Fibroblast of lung (primary cell): ENCODE data around the gene PHTF2. TPM values are rescaled to one million over a fixed set of nuclear protein-coding genes. Genes with fewer than 3 reads are reported as not detected.

Experiments
- DNase-seq, 2 donors: peaks; one replicate each; pipeline versions ENCODE4 v3.0.0 to v3.0.0-alpha.2; 2010; ENCODE audit warnings: low read depth in 2 of 2
- H2AFZ ChIP-seq: 2 replicates; pipeline ENCODE4 v1.5.1; 2012; ENCODE audit warnings: low read length, control low read depth, inconsistent platforms
- H3K27ac ChIP-seq: 2 replicates; pipeline ENCODE4 v1.5.1; 2011; ENCODE audit warnings: low read length, control low read depth; ENCODE audit not compliant: insufficient read depth
- H3K27me3 ChIP-seq: 2 replicates; pipeline ENCODE4 v1.5.1; 2011; ENCODE audit warnings: mild to moderate bottlenecking, low read length; ENCODE audit not compliant: control insufficient read depth, insufficient read depth
- H3K36me3 ChIP-seq: 2 replicates; pipeline ENCODE4 v1.5.1; 2011; ENCODE audit warnings: low read length; ENCODE audit not compliant: control insufficient read depth, insufficient read depth
- H3K4me1 ChIP-seq: 2 replicates; pipeline ENCODE4 v1.5.1; 2011; ENCODE audit warnings: low read length; ENCODE audit not compliant: control insufficient read depth, insufficient read depth; ENCODE audit errors: extremely low read depth
- H3K4me2 ChIP-seq: 2 replicates; pipeline ENCODE4 v1.5.1; 2011; ENCODE audit warnings: low read length, control low read depth; ENCODE audit not compliant: insufficient read depth; ENCODE audit errors: extremely low read depth
- H3K4me3 ChIP-seq, 4 experiments: fragments of 200-600 bp in 1 of 4; sonication (generic) in 1 of 4; replicated peaks in 1 of 4; 2 replicates each; pipeline ENCODE4 v1.5.1; 2011 to 2016; ENCODE audit warnings: low read length in 4 of 4, low read depth in 3 of 4, mild to moderate bottlenecking in 3 of 4, control low read depth in 2 of 4, inconsistent platforms in 1 of 4, mixed read lengths in 1 of 4; ENCODE audit not compliant: insufficient read depth in 1 of 4; ENCODE audit errors: control extremely low read depth in 1 of 4
- H3K79me2 ChIP-seq: 2 replicates; pipeline ENCODE4 v1.5.1; 2012; ENCODE audit warnings: mild to moderate bottlenecking, low read length, inconsistent platforms; ENCODE audit not compliant: control insufficient read depth, insufficient read depth
- H3K9ac ChIP-seq: 2 replicates; pipeline ENCODE4 v1.5.1; 2011; ENCODE audit warnings: mild to moderate bottlenecking, low read length, control low read depth; ENCODE audit not compliant: insufficient read depth
- H3K9me3 ChIP-seq: 2 replicates; pipeline ENCODE4 v1.5.1; 2012; ENCODE audit warnings: low read depth, low read length; ENCODE audit not compliant: control insufficient read depth, insufficient read depth
- H4K20me1 ChIP-seq: 2 replicates; pipeline ENCODE4 v1.5.1; 2011; ENCODE audit warnings: low read length; ENCODE audit not compliant: control insufficient read depth, insufficient read depth; ENCODE audit errors: extremely low read depth
- EZH2 ChIP-seq: IDR thresholded peaks from 2 replicates; pipeline ENCODE4 v1.5.1; 2012; ENCODE audit warnings: low read length, control low read depth, mild to moderate bottlenecking; ENCODE audit errors: missing control alignments
- polyA plus RNA-seq, 2 donors: library from polyadenylated mRNA; depleted of rRNA in 1 of 2; stranded (reverse) in 1 of 2; unstranded in 1 of 2; fragments of >200 nt; gene quantifications; 2 replicates each; pipeline ENCODE4 v1.2.1, GENCODE V29; 2011 to 2012; ENCODE audit warnings: missing spikeins in 1 of 2
- total RNA-seq: library from RNA; depleted of rRNA; stranded (reverse); fragments of >200 nt; gene quantifications from 2 replicates; pipeline ENCODE4 v1.2.1, GENCODE V29; 2014
- TF ChIP-seq, protein P1 (sequence below), 2 donors: IDR thresholded peaks in 1 of 2; conservative IDR thresholded peaks in 1 of 2; 1 replicate in 1 of 2; 2 replicates in 1 of 2; pipeline ENCODE4 v1.5.1; 2011 to 2012; ENCODE audit warnings: low read length in 2 of 2, control low read depth in 1 of 2, inconsistent platforms in 1 of 2, low read depth in 1 of 2, mild to moderate bottlenecking in 1 of 2

Gene PHTF2
- total and polyA plus RNA-seq, 2 donors (not counting 1 experiment from before 2014, with no cell fraction given): 25.9 to 64.4 TPM

DNA sequence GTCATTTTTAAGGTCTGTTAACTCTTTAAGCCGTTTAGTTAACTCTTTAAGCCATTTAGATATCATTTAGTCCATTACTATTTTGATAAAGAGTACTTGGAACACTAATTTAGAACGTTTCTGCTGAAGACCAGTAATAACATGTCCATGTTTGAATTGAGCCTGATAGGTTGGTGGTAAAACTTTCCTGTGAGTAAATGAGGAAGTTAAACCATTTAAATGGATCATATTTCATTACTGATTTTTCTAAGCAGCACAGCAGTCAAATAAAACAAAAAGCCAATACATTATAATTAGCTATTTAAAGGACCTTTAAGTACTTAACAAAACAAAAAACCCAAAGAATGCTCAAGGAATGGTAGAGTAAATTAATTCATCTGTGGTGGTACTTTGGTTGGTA lies 29.4 kb downstream of the PHTF2 start:
- Histone ChIP-seq H3K79me2 (peaks cover 5% of the 10 kb centered on the region), H3K9me3 (no peaks in the 10 kb centered on the region), H3K4me1 (no peaks in the 10 kb centered on the region), H3K27ac (no peak overlapping the region), H4K20me1 (no peaks in the 10 kb centered on the region), H3K9ac (no peak overlapping the region), H2AFZ (no peak overlapping the region), H3K4me3 (no peak overlapping the region), H3K4me2 (no peak overlapping the region), H3K27me3 (no peaks in the 10 kb centered on the region), H3K36me3 (no peaks in the 10 kb centered on the region)
- DNase-seq: no peak
- TF ChIP-seq, protein P1, sequence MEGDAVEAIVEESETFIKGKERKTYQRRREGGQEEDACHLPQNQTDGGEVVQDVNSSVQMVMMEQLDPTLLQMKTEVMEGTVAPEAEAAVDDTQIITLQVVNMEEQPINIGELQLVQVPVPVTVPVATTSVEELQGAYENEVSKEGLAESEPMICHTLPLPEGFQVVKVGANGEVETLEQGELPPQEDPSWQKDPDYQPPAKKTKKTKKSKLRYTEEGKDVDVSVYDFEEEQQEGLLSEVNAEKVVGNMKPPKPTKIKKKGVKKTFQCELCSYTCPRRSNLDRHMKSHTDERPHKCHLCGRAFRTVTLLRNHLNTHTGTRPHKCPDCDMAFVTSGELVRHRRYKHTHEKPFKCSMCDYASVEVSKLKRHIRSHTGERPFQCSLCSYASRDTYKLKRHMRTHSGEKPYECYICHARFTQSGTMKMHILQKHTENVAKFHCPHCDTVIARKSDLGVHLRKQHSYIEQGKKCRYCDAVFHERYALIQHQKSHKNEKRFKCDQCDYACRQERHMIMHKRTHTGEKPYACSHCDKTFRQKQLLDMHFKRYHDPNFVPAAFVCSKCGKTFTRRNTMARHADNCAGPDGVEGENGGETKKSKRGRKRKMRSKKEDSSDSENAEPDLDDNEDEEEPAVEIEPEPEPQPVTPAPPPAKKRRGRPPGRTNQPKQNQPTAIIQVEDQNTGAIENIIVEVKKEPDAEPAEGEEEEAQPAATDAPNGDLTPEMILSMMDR (conservative IDR thresholded peaks at IDR 0.05 in 1 of 2, IDR thresholded peaks at IDR 0.05 in 1 of 2; ENCODE audit: low read depth in 1 of 2, low read length in 2 of 2): no peak
- TF ChIP-seq EZH2: no peak

- no peak overlapping the region for H3K27ac ChIP-seq
- H3K4me3 ChIP-seq: no peak overlapping the region
- H3K9ac ChIP-seq: no peak overlapping the region
- H2AFZ ChIP-seq: no peak overlapping the region
- TF ChIP-seq EZH2: no peak
- H3K4me1 ChIP-seq: no peaks in the 10 kb centered on the region
- peak in 1 of 2 donors; percentile 22 for DNase-seq
- H4K20me1 ChIP-seq: no peaks in the 10 kb centered on the region
- H3K27me3 ChIP-seq: no peaks in the 10 kb centered on the region
- peaks cover 2% of the 10 kb centered on the region for H3K79me2 ChIP-seq
- H3K9me3 ChIP-seq: no peaks in the 10 kb centered on the region
- H3K4me2 ChIP-seq: no peak overlapping the region
- no peaks in the 10 kb centered on the region for H3K36me3 ChIP-seq
Observed at GRCh38 chr7:77830649-77831355, 32.2 kb downstream of the PHTF2 start.

DNA sequence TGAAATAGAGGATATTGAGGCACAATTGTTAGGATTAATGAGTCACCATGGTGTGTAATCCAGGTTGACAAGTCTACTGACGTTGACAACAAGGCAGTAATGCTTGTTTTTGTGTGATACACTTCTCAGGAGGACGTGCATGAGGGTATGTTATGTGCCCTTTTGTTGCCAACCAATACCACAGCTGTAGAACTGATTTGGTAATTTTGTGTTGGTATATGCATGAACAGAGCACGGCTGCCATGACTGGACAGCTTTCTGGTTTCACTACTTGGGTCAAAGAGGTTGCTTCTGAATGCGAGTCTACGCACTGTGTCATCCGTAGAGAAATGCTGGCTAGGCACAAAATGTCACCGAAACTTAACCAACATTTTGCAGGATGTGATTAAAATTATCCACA lies 32.9 kb downstream of the PHTF2 start:
- H3K9me3 ChIP-seq: no peaks in the 10 kb centered on the region
- DNase-seq: no peak
- no peaks in the 10 kb centered on the region for H3K27me3 ChIP-seq
- H2AFZ ChIP-seq: no peak overlapping the region
- H3K27ac ChIP-seq: no peak overlapping the region
- H3K4me1 ChIP-seq: no peaks in the 10 kb centered on the region
- no peak overlapping the region for H3K4me2 ChIP-seq
- TF ChIP-seq, protein P1 (conservative IDR thresholded peaks at IDR 0.05 in 1 of 2, IDR thresholded peaks at IDR 0.05 in 1 of 2; ENCODE audit: low read depth in 1 of 2, low read length in 2 of 2): no peak
- no peak for TF ChIP-seq EZH2
- H3K79me2 ChIP-seq: peaks cover 2% of the 10 kb centered on the region
- no peak overlapping the region for H3K4me3 ChIP-seq
- no peaks in the 10 kb centered on the region for H4K20me1 ChIP-seq
- no peaks in the 10 kb centered on the region for H3K36me3 ChIP-seq
- no peak overlapping the region for H3K9ac ChIP-seq
